Adrenal gland (tissue), 12 donors: Measurements from ENCODE around the gene TXNDC11. TPM values are rescaled to one million over a fixed set of nuclear protein-coding genes. Genes with fewer than 3 reads are reported as not detected.

Source experiments
- DNase-seq, 7 donors: peaks; one replicate each; pipeline ENCODE4 v3.0.0-alpha.2; 2019 to 2020
- H3K27ac ChIP-seq, 5 donors: fragments of 200-600 bp; sonication (generic) in 4 of 5; 1 replicate in 3 of 5; 2 replicates in 2 of 5; pipeline versions ENCODE4 v1.5.1 to v1.8.0; 2016 to 2020; ENCODE audit warnings: mild to moderate bottlenecking in 1 of 5
- H3K27me3 ChIP-seq: fragments of 200-600 bp; 2 replicates; pipeline ENCODE4 v1.8.0; 2021
- H3K36me3 ChIP-seq, 2 donors: fragments of 200-600 bp; replicated peaks in 1 of 2; 1 replicate in 1 of 2; 2 replicates in 1 of 2; pipeline versions ENCODE4 v1.5.1 to v1.8.0; 2018 to 2022
- H3K4me1 ChIP-seq, 2 donors: fragments of 200-600 bp; replicated peaks in 1 of 2; 1 replicate in 1 of 2; 2 replicates in 1 of 2; pipeline versions ENCODE4 v1.5.1 to v1.8.0; 2018 to 2021
- H3K4me3 ChIP-seq, 4 donors: fragments of 200-600 bp; sonication (generic) in 3 of 4; one replicate each; pipeline ENCODE4 v1.5.1; 2016 to 2018
- H3K9me3 ChIP-seq, 3 donors: fragments of 200-600 bp; sonication (generic) in 1 of 3; replicated peaks in 1 of 3; 1 replicate in 2 of 3; 2 replicates in 1 of 3; pipeline versions ENCODE4 v1.5.1 to v1.8.0; 2016 to 2021
- POLR2A ChIP-seq, 2 donors: fragments of 450-650 bp; IDR thresholded peaks; one replicate each; pipeline ENCODE4 v1.6.1; 2017; ENCODE audit warnings: antibody characterized with exemption in 2 of 2, mild to moderate bottlenecking in 2 of 2, moderate library complexity in 1 of 2
- WGBS, 4 donors: extraction: QIAGEN DNeasy Blood & Tissue Kit in 2 of 4; methylation state at CpG; one replicate each; pipeline versions ENCODE4 v1.1.5 to v1.1.7; 2013 to 2017; 5-methylcytosine and 5-hydroxymethylcytosine counted together
- intact Hi-C, 2 donors: fragments of 100-400 bp; cut with DNase I; formaldehyde crosslinking; loops; one replicate each; pipeline versions ENCODE4 v1.14.1 to v1.15.0; 2022 to 2023
- polyA plus RNA-seq, 3 donors: library from polyadenylated mRNA; stranded (reverse); fragments of 200-250 nt in 2 of 3; fragments of 350-450 nt in 1 of 3; fragmentation: Illumina TruSeq in 1 of 3; extraction: RNeasy Lipid Tissue Mini Kit (QIAGEN cat#74804) in 1 of 3; gene quantifications; one replicate each; pipeline ENCODE4 v1.2.3, GENCODE V29; 2013 to 2014
- total RNA-seq, 9 donors: library from RNA; depleted of rRNA in 4 of 9; stranded (reverse); fragments of >200 nt in 4 of 9; fragments of 120-200 nt in 1 of 9; fragmentation: NEBNext Ultra II Directional in 1 of 9; extraction: Animal tissue kit (Norgen Biotek cat#: 25700) in 1 of 9; gene quantifications; one replicate each; pipeline versions ENCODE4 v1.1.0 to v1.2.4, GENCODE V29; 2013 to 2023
- TF ChIP-seq, protein P1 (sequence below), 6 experiments: fragments of 450-650 bp in 4 of 6; fragments of 200-600 bp in 2 of 6; sonication (generic) in 1 of 6; IDR thresholded peaks; 1 replicate in 5 of 6; 2 replicates in 1 of 6; pipeline versions ENCODE4 v1.5.1 to v1.8.0; 2016 to 2021; ENCODE audit warnings: antibody characterized with exemption in 6 of 6, mild to moderate bottlenecking in 2 of 6, moderate library complexity in 1 of 6
- donor health status: healthy with polysubstance abuse.
- donor health status: Bipolar disorder and iron deficiency.
- donor health status: DM: yes; HTN: yes; CAD: no.
- donor health status: DM: no; HTN: no; CAD: no.
- donor health status: DM: no; HTN: no; CAD: no.
- donor health status: DM: yes; HTN: yes; CAD: no.

The TXNDC11 gene
- total and polyA plus RNA-seq, 12 donors = 33.5 to 78.1 (median 50.4) TPM

DNA sequence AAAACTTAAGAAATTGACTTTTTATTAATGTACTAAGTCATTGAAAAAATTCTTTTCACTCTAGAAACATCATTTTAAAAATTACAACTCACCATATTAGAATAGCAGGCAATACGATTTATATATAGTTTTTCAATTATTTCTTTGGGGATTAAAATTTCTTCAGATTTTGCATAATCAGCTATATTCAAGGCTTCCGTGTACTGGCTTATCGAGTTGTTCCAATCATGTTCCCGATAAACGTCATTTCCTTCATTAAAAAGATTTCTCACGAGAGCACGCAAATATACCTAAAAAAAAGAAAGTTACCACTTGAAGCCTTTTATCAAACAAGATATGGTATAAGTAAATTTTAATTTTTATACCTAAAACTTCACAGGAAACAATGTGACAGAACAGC is 36.4 kb upstream of the TXNDC11 start:
- no peak overlapping the region for H3K4me3 ChIP-seq
- 96 to 99% (median 98%) methylated on average over 7 of the region's 7 CpGs for WGBS, 4 donors
- peaks cover 0 to 47% of the 10 kb centered on the region in 2 donors for H3K36me3 ChIP-seq
- no peak for TF ChIP-seq POLR2A (IDR thresholded peaks at IDR 0.05)
- TF ChIP-seq, protein P1, sequence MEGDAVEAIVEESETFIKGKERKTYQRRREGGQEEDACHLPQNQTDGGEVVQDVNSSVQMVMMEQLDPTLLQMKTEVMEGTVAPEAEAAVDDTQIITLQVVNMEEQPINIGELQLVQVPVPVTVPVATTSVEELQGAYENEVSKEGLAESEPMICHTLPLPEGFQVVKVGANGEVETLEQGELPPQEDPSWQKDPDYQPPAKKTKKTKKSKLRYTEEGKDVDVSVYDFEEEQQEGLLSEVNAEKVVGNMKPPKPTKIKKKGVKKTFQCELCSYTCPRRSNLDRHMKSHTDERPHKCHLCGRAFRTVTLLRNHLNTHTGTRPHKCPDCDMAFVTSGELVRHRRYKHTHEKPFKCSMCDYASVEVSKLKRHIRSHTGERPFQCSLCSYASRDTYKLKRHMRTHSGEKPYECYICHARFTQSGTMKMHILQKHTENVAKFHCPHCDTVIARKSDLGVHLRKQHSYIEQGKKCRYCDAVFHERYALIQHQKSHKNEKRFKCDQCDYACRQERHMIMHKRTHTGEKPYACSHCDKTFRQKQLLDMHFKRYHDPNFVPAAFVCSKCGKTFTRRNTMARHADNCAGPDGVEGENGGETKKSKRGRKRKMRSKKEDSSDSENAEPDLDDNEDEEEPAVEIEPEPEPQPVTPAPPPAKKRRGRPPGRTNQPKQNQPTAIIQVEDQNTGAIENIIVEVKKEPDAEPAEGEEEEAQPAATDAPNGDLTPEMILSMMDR (IDR thresholded peaks at IDR 0.05) = no peak
- DNase-seq = no peak
- H3K4me1 ChIP-seq = peaks cover 24 to 32% of the 10 kb centered on the region in 2 donors
- H3K9me3 ChIP-seq = no peaks in the 10 kb centered on the region
- no peaks in the 10 kb centered on the region for H3K27me3 ChIP-seq
- H3K27ac ChIP-seq = no peak overlapping the region
- intact Hi-C loops = no loop called here

- WGBS, 4 donors = 72 to 89% (median 84%) methylated on average over 3 of the region's 3 CpGs
- peak in 1 of 7 donors; percentile 3 for DNase-seq
- Histone ChIP-seq H3K27ac (no peak overlapping the region), H3K9me3 (no peaks in the 10 kb centered on the region), H3K4me3 (no peak overlapping the region), H3K27me3 (no peaks in the 10 kb centered on the region), H3K4me1 (no peaks in the 10 kb centered on the region), H3K36me3 (peaks cover 0 to 87% of the 10 kb centered on the region in 2 donors)
- no peak for TF ChIP-seq POLR2A (IDR thresholded peaks at IDR 0.05)
- TF ChIP-seq, protein P1 (IDR thresholded peaks at IDR 0.05) = no peak
- intact Hi-C loops = no loop called here
Observed at GRCh38 chr16:11774065-11774626, 31.5 kb upstream of the TXNDC11 start.

DNA sequence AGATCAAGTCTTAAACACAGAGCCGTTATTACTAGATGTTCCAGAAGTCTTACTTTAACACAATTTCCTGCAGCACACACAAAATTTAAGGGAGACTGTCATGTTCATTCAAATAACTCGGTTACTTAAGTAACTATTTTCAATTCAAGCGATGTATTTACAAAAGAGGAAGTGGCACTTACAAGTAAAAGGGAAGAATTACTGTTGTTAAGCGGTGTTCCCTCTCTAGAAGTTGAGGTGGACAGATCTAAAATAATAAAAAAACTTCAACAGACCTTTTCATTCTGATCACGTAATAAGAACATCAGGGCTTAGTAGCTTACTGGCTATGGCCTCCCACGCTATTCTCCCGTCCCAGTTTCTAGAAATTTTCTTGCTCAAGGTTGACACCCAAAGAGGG is 26.2 kb upstream of the TXNDC11 start:
- intact Hi-C loops = no loop called here
- 75 to 87% (median 77%) methylated on average over 7 of the region's 7 CpGs for WGBS, 4 donors
- H3K4me1 ChIP-seq = peaks cover 0 to 8% of the 10 kb centered on the region in 2 donors
- no peak overlapping the region for H3K27ac ChIP-seq
- H3K4me3 ChIP-seq = no peak overlapping the region
- H3K9me3 ChIP-seq = no peaks in the 10 kb centered on the region
- peaks cover 0 to 87% of the 10 kb centered on the region in 2 donors for H3K36me3 ChIP-seq
- TF ChIP-seq, protein P1 (IDR thresholded peaks at IDR 0.05) = no peak
- TF ChIP-seq POLR2A (IDR thresholded peaks at IDR 0.05) = no peak
- H3K27me3 ChIP-seq = no peaks in the 10 kb centered on the region
- no peak for DNase-seq

DNA sequence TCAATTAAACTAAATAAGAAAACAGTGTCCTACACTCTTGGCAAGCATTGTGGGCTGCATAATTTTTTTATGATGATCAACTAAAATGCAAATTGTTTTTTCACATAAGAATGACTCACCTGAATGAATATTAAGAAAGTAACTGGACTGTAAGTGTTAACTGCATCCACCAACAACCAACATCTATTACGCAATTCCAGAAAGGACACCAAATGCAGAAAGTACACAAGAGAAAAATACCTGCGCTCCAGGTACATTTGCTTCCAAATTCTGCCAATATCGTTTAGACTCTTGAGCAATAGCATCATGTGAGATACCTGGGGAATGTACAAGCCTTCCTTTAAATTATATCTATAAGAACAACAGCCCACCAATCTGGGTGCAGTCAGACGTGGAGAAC is 19.8 kb upstream of the TXNDC11 start:
- 87 to 95% (median 93%) methylated on average over 4 of the region's 4 CpGs for WGBS, 4 donors
- TF ChIP-seq, protein P1 (IDR thresholded peaks at IDR 0.05) = no peak
- TF ChIP-seq POLR2A (IDR thresholded peaks at IDR 0.05) = no peak
- H3K27ac ChIP-seq = no peak overlapping the region
- intact Hi-C loops = no loop called here
- H3K36me3 ChIP-seq = peaks cover 0 to 63% of the 10 kb centered on the region in 2 donors
- peaks cover 6 to 15% of the 10 kb centered on the region in 2 donors for H3K4me1 ChIP-seq
- H3K9me3 ChIP-seq = no peaks in the 10 kb centered on the region
- no peak for DNase-seq
- H3K27me3 ChIP-seq = no peaks in the 10 kb centered on the region
- H3K4me3 ChIP-seq = no peak overlapping the region
